HG03342 (cell line): ENCODE data around the gene WBP11.
"Not testable (repeated sequence)": the region's sequence is repeated elsewhere in the genome, so short reads cannot be mapped to it uniquely, and the experiment has no call there.

Experiments
- ATAC-seq: cut with Tn5 transposase; IDR thresholded peaks from one replicate; pipeline ENCODE4 v1.9.1; 2021; ENCODE audit warnings: mild to moderate bottlenecking, moderate library complexity; ENCODE audit not compliant: unreplicated experiment

The WBP11 gene

DNA sequence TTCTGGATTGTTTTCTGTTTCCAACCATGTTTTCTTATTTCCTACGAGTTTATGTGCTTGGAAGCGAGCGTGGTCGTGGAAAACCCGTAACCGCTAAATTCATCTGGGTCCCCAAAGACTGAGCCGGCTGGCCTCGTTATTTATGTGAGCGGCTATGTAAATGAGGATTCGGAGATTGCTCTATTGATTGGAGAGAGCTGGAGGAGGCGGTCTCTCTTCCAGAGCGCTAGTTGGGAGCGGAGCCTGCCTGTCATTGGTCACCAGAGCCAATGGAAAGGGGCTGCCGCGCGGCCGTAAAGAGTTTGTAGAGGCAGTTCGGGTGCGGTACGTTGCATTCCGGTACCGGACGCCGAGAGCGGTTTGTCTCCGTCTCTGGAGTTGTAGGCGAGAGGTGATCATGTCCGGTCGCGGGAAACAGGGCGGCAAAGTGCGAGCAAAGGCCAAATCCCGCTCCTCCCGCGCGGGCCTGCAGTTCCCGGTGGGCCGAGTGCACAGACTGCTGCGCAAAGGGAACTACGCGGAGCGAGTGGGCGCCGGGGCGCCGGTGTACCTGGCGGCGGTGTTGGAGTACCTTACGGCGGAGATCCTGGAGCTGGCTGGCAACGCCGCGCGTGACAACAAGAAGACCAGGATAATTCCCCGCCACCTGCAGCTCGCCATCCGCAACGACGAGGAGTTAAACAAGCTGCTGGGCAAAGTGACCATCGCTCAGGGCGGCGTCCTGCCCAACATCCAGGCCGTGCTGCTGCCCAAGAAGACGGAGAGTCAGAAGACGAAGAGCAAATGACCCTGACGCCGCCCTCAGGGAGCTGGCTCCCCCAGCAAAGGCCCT is 29.0 kb downstream of the WBP11 start:
- peak; percentile 64 for ATAC-seq

DNA sequence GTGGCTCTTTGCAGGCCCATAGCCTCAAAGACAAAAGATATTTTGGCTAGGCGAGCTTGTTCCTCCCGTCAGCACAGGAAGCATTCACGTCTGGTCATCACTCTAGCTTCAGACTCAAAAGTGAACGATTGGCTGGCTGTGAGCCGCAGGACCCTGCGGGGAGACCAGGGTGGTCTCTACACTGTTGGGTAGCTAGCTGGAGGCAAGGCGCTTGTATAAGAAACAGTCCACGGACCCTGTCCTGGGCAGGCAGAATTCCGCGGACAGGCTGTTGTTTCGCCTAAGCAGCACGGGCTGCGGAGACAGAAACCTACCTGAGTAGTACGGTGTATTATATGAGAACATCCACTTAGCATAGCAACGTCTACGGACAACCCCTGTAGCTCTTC is 29.6 kb downstream of the WBP11 start:
- peak; percentile 21 for ATAC-seq

DNA sequence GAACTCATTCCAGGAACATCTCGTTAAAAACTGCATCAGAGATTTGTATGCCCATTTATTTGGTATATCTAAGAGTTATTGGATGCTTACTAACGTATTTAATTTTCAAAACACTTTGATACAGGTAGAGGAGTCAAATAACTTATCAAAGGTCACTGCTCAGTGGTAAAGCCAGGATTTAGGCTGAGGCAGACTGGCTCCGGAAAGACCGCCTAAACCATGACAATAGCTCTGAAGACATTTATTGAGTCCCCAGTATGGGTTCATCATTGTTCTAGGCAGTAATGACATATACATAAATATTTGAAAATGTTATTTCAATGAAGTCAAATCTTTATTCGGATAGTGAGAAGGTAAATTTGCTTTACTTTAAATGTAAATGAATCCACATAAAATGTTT is 30.3 kb downstream of the WBP11 start:
- no peak for ATAC-seq

DNA sequence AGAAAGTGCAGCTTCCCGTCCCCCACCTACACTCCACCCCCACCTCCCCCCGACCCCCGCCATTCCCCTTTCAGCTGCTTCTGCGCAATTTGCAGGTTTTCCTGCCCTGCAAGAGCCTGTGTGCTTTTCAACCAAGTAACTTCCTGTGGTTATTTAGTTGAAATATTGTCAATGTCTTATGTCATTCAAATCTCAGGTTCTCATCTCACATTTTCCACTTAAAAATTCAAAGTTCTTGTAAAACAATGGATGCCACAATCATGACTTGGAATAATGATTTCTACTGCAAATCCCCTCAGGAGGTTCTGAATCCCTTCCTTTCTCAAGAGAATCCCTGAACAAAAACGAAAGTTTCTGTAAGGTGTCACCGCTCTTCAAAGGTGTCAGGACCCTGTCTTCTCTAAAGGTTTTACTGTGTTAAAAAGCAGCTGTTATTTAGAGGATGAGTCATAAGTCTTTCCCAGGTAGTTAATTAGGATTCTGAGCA is 31.6 kb downstream of the WBP11 start:
- ATAC-seq: no peak

DNA sequence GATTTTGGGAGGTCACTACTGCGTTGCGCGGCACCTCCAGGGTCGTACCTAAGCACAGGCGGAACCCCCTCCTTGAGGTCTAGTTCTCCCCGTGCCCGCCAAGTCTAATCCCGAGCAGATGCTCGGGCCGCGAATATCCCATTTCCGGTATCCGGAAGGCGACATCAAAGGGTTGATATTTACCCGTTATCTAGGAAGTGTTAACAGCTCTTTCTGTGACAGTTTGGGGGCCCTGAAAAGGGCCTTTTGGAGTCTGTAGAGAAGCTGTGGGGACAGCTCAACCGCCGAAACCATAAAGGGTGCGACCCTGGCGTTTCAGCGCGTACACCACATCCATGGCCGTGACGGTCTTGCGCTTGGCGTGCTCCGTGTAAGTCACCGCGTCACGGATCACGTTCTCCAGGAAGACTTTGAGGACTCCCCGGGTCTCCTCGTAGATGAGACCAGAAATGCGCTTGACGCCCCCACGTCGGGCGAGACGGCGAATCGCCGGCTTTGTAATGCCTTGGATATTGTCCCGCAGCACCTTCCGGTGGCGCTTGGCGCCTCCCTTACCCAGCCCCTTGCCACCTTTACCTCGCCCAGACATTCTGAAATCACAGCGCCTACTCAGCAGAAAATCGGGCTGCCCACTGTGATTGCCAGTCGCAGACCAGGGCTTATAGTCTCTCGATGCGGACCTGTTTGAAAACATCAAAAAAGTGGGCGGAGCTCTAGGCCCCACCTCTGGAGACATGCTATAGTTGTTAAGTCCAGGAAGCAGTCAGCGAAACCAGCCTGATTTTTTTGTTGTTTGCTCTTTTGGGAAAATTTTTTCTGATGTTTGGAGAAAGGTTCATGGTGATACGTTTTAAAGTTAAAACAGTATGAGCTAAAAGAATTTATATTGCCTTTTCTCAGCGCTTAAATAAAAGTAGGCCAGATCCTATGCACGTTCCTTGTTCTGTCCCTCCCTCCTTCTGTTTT is 32.5 kb downstream of the WBP11 start:
- peak; percentile 19 for ATAC-seq

DNA sequence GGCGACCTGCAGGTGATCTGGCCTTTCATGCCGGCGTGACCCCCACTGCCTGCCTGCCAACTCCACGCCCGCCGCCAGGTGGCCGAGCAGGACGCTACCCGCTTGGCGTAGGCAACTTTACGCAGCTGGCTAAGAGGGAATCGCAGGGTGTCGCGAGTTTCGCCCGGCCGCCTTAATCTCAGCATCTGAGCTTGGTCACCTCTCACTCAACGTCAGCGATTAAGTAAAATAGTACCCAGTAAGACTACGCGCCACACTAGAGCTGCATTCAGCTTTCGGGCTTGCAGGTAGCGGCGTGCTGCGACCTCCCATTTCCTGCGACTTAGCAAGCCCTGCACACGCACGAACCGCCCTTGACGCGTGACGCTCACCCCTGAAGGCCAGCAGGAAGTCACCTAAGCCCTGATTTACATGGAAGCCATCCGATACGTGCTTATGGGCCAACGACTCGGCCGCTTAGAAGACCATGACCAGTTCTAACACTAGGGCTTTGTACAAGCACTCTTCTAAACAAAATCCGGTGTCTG is 33.2 kb downstream of the WBP11 start:
- peak; percentile 38 for ATAC-seq

DNA sequence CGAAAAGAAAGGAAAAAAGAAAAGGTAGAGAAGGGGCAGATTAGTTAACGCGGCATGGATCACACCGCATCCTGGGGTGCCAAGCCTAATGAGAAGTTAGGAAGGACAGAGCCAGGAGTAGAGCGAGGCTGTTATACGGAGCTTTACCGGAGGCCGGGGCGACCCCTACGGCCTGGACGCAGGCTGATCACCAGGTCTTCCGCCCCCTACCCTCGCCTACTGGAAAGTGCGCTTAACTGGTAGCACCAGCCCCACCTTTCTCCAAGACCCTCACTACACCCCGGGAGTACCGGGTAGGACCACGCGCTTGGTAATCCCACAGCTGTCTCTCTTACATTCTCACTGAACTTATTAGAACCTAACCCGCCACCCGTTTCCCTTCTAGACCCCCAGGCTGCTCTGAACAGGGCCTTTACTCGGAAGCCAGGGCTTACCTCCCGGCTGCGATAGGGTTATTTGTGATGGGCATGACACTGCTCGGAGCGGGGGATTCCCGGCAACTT is 33.8 kb downstream of the WBP11 start:
- ATAC-seq: peak; percentile 0

DNA sequence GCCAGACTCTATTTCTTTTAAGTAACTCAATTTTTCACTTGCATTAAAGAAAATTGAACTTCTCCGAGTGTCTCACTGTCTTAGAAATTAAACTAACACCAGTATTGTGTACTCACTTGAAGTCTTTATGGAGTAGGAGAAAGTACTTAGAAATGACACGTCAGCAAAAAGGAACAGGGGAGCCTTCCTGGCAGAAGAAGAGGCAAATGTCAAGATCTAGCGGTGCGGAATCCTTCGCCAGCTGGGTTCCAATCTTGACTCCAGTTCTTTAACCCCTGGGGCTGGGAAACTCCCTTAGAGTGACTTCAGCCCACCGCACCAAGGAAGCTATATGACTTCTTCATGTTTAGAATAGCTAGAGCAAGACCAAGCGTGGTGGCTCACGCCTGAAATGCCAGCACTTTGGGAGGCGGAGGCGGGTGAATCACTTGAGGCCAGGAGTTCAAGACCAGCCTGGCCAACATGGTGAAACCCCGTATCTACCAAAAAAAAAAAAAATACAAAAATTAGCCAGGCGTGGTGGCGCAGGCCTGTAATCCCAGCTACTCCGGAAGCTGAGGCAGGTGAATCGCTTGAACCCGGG is 34.4 kb downstream of the WBP11 start:
- no peak for ATAC-seq

DNA sequence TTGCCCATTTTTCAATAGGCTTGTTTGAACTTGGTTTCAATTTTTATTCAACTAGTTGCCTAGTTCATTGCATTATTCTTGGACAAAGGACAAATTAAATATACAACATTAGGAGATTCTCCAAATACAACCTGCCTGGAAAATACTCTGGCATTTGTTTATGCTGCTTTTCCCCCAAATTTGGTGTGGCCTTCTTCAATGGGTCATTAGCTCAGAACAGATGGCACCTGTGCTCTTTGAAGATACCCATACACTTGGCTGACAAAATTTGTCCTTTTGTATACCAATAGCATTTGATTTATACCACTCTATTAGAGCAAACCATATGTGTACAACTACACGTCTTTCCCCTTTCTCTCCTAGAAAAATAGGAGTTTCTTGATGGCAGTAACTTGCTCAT is 35.7 kb downstream of the WBP11 start:
- no peak for ATAC-seq

DNA sequence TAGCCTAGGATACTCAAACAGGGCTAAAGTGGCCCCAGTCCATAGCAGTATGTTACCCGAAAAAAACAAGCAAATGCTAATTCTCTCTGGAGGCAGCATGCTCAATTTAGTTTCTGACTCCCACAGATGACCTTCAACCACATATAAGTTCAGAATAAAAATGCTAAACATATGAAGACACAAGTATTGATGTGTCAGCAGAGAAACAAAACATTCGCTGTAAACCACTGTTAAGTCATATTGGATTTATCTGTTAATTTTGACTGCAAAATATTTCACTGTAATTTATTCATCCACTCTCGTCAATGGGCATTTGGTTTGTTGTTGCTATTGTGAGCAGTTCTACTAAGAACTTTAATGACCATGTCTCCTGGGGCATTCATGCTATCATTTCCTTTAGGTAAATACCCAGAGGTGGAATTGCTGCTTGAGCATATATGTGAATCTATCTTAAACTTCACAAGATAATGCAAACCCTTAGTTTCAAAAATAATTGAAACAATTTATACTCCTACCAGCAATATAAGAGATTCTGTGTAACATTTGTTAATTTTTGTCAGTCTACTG is 36.5 kb downstream of the WBP11 start:
- ATAC-seq: no peak

DNA sequence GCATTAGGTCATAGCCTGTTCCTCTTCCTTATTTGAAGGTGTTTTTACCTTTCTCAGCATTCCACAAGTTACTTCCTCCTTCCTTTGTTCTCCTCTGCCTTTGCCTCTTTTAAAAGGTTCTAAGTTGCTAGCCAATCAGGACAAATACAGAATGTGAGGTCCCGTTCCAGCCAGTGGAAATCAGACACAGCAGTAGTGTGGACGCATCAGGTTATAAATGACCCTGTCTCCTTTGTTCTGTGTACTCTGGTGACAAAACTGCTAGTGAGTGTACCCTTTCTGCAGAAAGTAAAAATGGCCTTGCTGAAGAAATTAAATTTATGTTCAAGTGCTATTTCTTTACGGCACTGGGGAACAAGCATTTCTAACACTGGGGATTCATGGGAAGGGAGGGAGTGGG is 37.3 kb downstream of the WBP11 start:
- not testable (repeated sequence) for ATAC-seq

DNA sequence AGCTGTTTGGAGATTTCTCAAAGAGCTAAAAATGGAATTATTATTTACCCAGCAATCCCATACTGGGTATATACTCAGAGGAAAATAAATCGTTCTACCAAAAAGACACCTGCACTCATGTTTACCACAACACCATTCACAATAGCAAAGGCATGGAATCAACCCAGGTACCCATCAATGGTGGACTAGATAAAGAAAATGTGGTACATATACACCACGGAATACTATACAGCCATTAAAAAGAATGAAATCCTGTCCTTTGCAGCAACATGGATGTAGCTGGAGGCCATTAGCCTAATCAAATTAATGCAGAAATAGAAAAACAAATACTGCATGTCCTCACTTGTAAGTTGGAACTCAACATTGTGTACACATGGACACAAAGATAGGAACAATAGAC is 37.9 kb downstream of the WBP11 start:
- no peak for ATAC-seq

DNA sequence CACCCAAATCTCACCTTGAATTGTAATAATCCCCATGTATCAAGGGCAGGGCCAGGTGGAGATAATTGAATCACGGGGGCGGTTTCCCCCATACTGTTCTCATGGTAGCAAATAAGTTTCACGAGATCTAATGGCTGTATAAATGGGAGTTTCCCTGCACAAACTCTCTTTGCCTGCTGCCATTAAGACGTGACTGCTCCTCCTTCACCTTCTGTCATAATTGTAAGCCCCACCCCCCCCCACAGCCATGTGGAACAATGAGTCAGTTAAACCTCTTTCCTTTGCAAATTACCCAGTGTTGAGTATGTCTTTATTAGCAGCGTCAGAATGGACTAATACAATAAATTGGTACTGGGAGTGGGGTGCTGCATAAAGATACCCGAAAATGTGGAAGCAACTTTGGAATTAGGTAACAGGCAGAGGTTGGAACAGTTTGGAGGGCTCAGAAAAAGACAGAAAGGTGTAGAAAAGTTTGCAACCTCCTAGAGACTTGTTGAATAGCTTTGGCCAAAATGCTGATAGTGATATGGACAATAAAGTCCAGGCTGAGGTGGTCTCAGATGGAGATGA is 43.5 kb downstream of the WBP11 start:
- ATAC-seq: not testable (repeated sequence)

DNA sequence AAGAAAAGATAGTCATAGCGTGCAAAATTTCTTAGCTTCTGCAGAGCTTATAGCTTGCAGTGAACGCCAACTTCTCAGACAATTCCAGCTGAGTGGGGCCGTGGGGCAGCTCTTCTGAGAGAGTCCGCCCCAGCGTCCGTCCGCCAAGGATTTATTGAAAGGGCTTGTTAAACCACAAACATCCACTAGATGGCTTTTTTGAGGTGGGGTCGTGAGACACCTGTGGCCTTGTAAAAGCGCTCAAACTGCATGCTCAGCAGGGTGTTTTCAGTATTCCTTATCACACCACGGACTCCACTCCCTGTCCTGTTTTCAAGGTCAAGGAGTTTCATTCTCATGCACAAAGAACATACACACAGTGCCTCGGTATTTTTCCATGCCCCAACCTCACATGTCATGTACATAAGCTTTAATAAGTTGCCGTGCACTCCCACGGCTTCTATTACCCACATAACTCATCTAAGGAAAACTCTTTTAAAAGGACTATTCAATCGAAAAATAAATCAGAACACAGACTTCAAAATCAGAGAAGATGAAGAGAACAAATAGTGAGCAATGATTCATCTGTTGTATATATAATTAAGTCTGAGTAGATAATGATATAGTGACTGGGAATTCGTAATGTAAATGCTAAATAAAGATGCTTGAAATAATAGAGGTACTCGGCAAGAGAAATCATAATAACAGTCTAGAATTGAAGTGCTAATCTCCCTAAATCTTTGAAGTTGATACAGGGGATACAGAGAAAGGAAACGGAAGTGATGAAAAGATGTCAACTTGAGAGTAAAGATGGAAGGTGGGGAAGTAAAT is 46.7 kb downstream of the WBP11 start:
- no peak for ATAC-seq

DNA sequence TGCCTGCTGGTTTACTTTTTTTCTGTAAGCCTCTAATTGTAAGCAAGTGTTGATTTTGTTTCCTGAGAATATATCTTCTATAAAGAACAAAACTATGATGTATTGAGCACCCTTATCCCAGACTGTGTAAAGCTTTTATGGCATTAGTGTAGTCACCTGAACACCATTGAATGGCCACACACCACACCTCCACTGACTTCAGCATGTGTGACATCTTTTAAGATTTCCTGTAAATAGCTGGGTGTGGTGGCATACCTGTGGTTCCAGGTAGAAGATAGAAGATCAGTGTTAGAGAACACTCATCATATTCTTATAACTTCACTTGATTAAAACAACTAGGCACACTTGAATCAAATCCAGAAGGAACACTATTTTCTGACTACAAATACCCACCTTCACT is 51.3 kb downstream of the WBP11 start:
- ATAC-seq: no peak

DNA sequence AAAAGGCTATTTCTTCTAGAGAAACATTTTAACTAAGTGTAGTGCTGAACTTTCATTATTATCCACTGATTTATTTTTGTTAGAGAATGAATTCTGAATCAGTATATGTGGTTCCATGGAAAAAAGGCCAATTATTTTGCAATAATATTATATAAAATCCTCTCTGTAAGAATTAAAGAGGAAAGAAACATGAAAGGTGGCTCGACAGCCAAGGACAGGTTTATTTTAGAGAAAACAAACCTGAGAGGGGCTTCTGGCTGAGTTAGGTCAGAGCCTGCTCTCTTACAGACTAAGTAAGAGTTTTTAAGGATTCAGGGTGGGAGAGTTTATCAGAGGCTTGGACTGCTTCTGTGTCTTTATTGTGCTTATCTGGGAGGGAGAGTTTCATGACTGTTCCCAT is 60.2 kb downstream of the WBP11 start:
- ATAC-seq: no peak

DNA sequence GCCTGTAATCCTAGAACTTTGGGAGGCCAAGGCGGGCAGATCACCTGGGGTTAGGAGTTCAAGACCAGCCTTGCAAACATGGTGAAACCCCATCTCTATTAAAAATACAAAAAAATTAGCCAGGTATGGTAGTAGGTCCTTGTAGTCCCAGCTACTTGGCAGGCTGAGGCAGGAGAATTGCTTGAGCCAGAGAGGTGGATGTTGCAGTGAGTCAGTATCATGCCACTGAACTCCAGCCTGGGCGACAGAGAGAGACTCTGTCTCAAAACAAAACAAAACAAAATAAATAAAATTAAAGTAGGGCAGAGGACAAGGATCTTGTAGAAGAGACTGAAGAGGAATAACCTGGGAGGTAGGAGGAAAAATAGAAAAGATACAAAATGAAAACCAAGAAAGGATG is 61.3 kb downstream of the WBP11 start:
- no peak for ATAC-seq

DNA sequence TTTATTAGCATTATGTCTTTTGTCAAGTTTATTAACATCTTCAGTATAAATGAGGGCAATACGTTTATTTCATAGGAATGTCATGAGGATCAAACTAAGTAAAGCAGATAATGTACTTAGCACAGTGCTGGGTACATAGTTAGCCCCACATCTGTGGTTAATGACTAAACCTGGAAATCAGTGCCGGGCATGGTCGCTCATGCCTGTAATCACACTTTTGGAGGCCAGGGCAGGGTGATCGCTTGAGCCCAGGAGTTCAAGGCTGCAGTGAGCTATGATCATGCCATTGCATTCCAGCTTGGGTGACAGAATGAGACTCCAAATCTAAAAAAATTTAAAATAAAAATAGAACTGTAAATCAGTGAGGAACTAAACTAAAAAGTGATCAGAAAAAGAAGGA is 62.1 kb downstream of the WBP11 start:
- ATAC-seq: no peak

DNA sequence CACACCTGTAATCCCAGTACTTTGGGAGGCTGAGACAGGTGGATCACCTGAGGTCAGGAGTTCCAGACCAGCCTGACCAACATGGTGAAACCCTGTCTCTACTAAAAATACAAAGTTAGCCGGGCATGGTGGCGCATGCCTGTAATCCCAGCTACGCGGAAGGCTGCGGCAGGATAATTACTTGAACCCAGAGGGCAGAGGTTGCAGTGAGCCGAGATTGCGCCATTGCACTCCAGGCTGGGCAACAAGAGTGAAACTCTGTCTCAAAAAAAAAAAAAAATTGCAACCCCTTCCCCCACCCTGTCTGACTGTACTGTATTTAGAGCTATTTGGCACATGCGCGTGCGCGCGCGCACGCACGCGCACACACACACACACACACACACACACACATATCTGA is 66.8 kb downstream of the WBP11 start:
- not testable (repeated sequence) for ATAC-seq
